HEK293 (cell line): ENCODE data around the gene SOX13.

Source experiments
- CTCF ChIA-PET: fragments of 350-600 bp; formaldehyde crosslinking; extraction: SDS; loops from one replicate; lab custom pipeline; 2021; ENCODE audit warnings: antibody characterized with exemption; lab: Yijun Ruan, JAX
- POLR2A ChIA-PET: fragments of 300-600 bp; formaldehyde crosslinking; extraction: SDS; loops from one replicate; lab custom pipeline; 2020; ENCODE audit warnings: antibody characterized with exemption, inconsistent platforms; lab: Yijun Ruan, JAX
- H3K27ac ChIP-seq: fragments of 200-500 bp; sonication (Bioruptor generic); 2 replicates; pipeline ENCODE4 v1.5.1; 2014; ENCODE audit warnings: low read depth, low read length, control low read depth, inconsistent platforms; ENCODE audit errors: extremely low read depth
- H3K36me3 ChIP-seq, 2 experiments: fragments of 200-500 bp in 1 of 2; sonication (Bioruptor generic) in 1 of 2; 1 replicate in 1 of 2; 2 replicates in 1 of 2; pipeline ENCODE4 v1.5.1; 2014 to 2017; ENCODE audit warnings: inconsistent platforms in 2 of 2, low read length in 2 of 2; ENCODE audit not compliant: control insufficient read depth in 2 of 2, insufficient read depth in 1 of 2
- H3K4me1 ChIP-seq: fragments of 200-500 bp; sonication (Bioruptor generic); 2 replicates; pipeline ENCODE4 v1.5.1; 2014; ENCODE audit warnings: mild to moderate bottlenecking, low read length, inconsistent platforms; ENCODE audit not compliant: control insufficient read depth, insufficient read depth
- H3K4me3 ChIP-seq: 2 replicates; pipeline ENCODE4 v1.5.1; 2011; ENCODE audit warnings: low read depth, mild to moderate bottlenecking, control low read depth, low read length, moderate library complexity
- H3K9me3 ChIP-seq: fragments of 200-500 bp; sonication (Bioruptor generic); 2 replicates; pipeline ENCODE4 v1.5.1; 2014; ENCODE audit warnings: low read depth, low read length, inconsistent platforms; ENCODE audit not compliant: control insufficient read depth, insufficient read depth
- EGR2 ChIP-seq: fragments of 450-650 bp; formaldehyde crosslinking; IDR thresholded peaks from 2 replicates; pipeline ENCODE4 v1.5.1; 2016; ENCODE audit warnings: low read depth, missing biosample characterization, missing genetic modification characterization
- GFI1B ChIP-seq: fragments of 450-650 bp; formaldehyde crosslinking; IDR thresholded peaks from 2 replicates; pipeline ENCODE4 v1.5.1; 2016; ENCODE audit warnings: missing biosample characterization, missing genetic modification characterization
- IKZF3 ChIP-seq: fragments of 450-650 bp; IDR thresholded peaks from 2 replicates; pipeline ENCODE4 v1.5.0; 2018; ENCODE audit warnings: missing biosample characterization, mild to moderate bottlenecking, missing genetic modification characterization, moderate library complexity
- MEIS1 ChIP-seq: sonication (generic); formaldehyde crosslinking; IDR thresholded peaks from 2 replicates; pipeline ENCODE4 v1.8.1; 2022; ENCODE audit warnings: missing genetic modification reagents, mild to moderate bottlenecking, borderline replicate concordance
- SP2 ChIP-seq: fragments of 450-650 bp; formaldehyde crosslinking; IDR thresholded peaks from 2 replicates; pipeline ENCODE4 v1.5.1; 2016; ENCODE audit warnings: missing biosample characterization, missing genetic modification characterization
- ZBTB17 ChIP-seq: fragments of 450-650 bp; formaldehyde crosslinking; IDR thresholded peaks from 2 replicates; pipeline ENCODE4 v1.5.1; 2016; ENCODE audit warnings: missing biosample characterization, missing genetic modification characterization
- ZBTB48 ChIP-seq: fragments of 450-650 bp; formaldehyde crosslinking; IDR thresholded peaks from 2 replicates; pipeline ENCODE4 v1.5.1; 2016; ENCODE audit warnings: missing biosample characterization, missing genetic modification characterization
- ZFP37 ChIP-seq: fragments of 450-650 bp; formaldehyde crosslinking; IDR thresholded peaks from 2 replicates; pipeline ENCODE4 v1.5.1; 2016; ENCODE audit warnings: missing biosample characterization, missing genetic modification characterization
- ZNF10 ChIP-seq: fragments of 450-650 bp; formaldehyde crosslinking; IDR thresholded peaks from 2 replicates; pipeline ENCODE4 v1.5.1; 2017; ENCODE audit warnings: missing biosample characterization, missing genetic modification characterization
- ZNF138 ChIP-seq: fragments of 450-650 bp; formaldehyde crosslinking; IDR thresholded peaks from 2 replicates; pipeline ENCODE4 v1.5.1; 2016; ENCODE audit warnings: missing biosample characterization, missing genetic modification characterization, borderline replicate concordance
- ZNF211 ChIP-seq: fragments of 450-650 bp; formaldehyde crosslinking; IDR thresholded peaks from 2 replicates; pipeline ENCODE4 v1.5.1; 2016; ENCODE audit warnings: low read depth, missing biosample characterization, missing genetic modification characterization
- ZNF248 ChIP-seq: fragments of 450-650 bp; formaldehyde crosslinking; IDR thresholded peaks from 2 replicates; pipeline ENCODE4 v1.5.1; 2017; ENCODE audit warnings: missing biosample characterization, missing genetic modification characterization
- ZNF302 ChIP-seq: fragments of 450-650 bp; formaldehyde crosslinking; IDR thresholded peaks from 2 replicates; pipeline ENCODE4 v1.5.1; 2016; ENCODE audit warnings: missing biosample characterization, missing genetic modification characterization, low read depth
- ZNF341 ChIP-seq: fragments of 450-650 bp; formaldehyde crosslinking; IDR thresholded peaks from 2 replicates; pipeline ENCODE4; 2016; ENCODE audit warnings: low read depth, missing biosample characterization, missing genetic modification characterization
- ZNF768 ChIP-seq: fragments of 450-650 bp; formaldehyde crosslinking; IDR thresholded peaks from 2 replicates; pipeline ENCODE4 v1.5.1; 2018; ENCODE audit warnings: missing biosample characterization, mild to moderate bottlenecking, missing genetic modification characterization
- ZNF777 ChIP-seq: fragments of 450-650 bp; formaldehyde crosslinking; IDR thresholded peaks from 2 replicates; pipeline ENCODE4 v1.5.1; 2017; ENCODE audit warnings: missing biosample characterization, missing genetic modification characterization, borderline replicate concordance
- ZXDB ChIP-seq: fragments of 450-650 bp; formaldehyde crosslinking; IDR thresholded peaks from 2 replicates; pipeline ENCODE4 v1.5.1; 2016; ENCODE audit warnings: missing biosample characterization, missing genetic modification characterization
- TF ChIP-seq, protein P1 (sequence below): fragments of 450-650 bp; formaldehyde crosslinking; IDR thresholded peaks from 2 replicates; pipeline ENCODE4 v1.5.1; 2016; ENCODE audit warnings: missing biosample characterization, missing genetic modification characterization
- TF ChIP-seq, protein P2 (sequence below): fragments of 450-650 bp; formaldehyde crosslinking; IDR thresholded peaks from 2 replicates; pipeline ENCODE4 v1.5.1; 2016; ENCODE audit warnings: missing biosample characterization, missing genetic modification characterization, borderline replicate concordance
- TF ChIP-seq, protein P3 (sequence below): fragments of 450-650 bp; formaldehyde crosslinking; IDR thresholded peaks from 2 replicates; pipeline ENCODE4 v1.5.1; 2016; ENCODE audit warnings: missing biosample characterization, missing genetic modification characterization, borderline replicate concordance
- TF ChIP-seq, protein P4 (sequence below): fragments of 450-650 bp; formaldehyde crosslinking; IDR thresholded peaks from 2 replicates; pipeline ENCODE4 v1.5.1; 2016; ENCODE audit warnings: missing biosample characterization, missing genetic modification characterization
- TF ChIP-seq, protein P5 (sequence below): fragments of 450-650 bp; formaldehyde crosslinking; conservative IDR thresholded peaks from 2 replicates; pipeline ENCODE4 v1.5.1; 2016; ENCODE audit warnings: low read depth, missing biosample characterization, missing genetic modification characterization

The SOX13 gene

DNA sequence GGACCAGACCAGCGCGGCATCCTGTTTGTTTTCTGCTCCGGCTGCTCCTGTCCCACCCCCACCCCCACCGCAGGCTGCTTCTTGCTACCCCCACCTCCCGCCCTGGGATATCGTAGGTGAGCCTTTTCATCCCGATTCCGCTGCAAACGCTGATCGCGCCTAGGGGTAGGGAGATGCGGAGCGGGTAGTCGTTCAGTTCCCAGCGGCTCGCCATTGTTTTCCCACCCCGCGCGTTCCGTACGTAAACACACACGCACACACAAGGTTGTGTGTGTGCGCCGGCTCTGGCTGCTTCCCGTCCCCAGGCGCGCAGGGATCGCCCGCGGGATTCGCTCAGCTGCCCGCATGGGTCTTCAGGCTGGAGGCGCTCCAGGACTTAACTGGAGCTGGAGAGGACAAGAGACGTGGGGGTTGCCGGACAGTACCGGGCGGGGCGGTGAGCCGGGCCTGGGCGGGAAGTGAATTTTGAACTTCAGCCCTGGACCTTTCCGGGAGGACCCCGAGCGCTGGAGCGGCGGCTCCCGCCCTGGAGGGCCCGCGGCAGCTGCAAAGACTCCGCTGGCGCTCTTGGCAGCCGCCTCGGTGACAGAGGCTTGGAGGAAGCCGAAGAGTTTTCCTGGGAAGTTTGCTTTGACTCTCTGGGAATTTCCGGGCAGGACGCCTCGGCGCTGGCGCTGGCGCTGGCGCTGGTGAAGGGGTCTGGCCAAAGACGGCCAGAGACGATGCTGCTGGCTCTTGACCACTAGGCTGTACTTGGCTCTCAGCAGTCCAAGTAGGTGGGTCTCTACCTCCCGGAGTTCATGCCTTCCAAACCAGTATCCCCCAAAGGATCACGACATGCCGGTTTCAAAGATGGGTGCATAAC, 1.6 kb downstream of the SOX13 start:
- peak overlapping the region; percentile 64 for H3K4me3 ChIP-seq
- POLR2A ChIA-PET, result interaction anchor here (0.6 to 1.4 kb wide), 6 partner anchors 12 to 165 kb away, joined by 3 to 5 read pairs (median 4); no protein-coding TSS in a partner anchor
- H3K27ac ChIP-seq, result peak overlapping the region; percentile 30; the same call in 1 of the 2 replicates
- H3K9me3 ChIP-seq, result no peaks in the 10 kb centered on the region
- peaks cover 7% of the 10 kb centered on the region for H3K4me1 ChIP-seq
- no peaks in the 10 kb centered on the region for H3K36me3 ChIP-seq
- CTCF ChIA-PET, result interaction anchor here (2.0 to 2.8 kb wide), 2 partner anchors 54 to 203 kb away, joined by 10 to 11 read pairs; no protein-coding TSS in a partner anchor
- TF ChIP-seq GFI1B (no peak), MEIS1 (CRISPR knock-in tag) (no peak), ZNF768 (tag by site-specific recombination) (no peak), ZNF248 (tag by site-specific recombination) (no peak), ZXDB (tag by site-specific recombination) (peak; percentile 41; the same call in 1 of the 2 replicates), SP2 (peak; percentile 45), ZBTB17 (tag by site-specific recombination) (0 out of 2 replicates have a peak, but pooled peaks have one; percentile 32), ZFP37 (tag by site-specific recombination) (peak; percentile 49; the same call in 1 of the 2 replicates), ZNF777 (tag by site-specific recombination) (no peak), ZNF302 (tag by site-specific recombination) (no peak), ZNF10 (tag by site-specific recombination) (no peak), ZNF341 (tag by site-specific recombination) (peak; percentile 70), ZNF138 (tag by site-specific recombination) (no peak), ZBTB48 (tag by site-specific recombination) (peak; percentile 51; the same call in 1 of the 2 replicates), EGR2 (tag by site-specific recombination) (no peak), ZNF211 (tag by site-specific recombination) (no peak), IKZF3 (tag by site-specific recombination) (peak; percentile 85)
- TF ChIP-seq, protein P1, sequence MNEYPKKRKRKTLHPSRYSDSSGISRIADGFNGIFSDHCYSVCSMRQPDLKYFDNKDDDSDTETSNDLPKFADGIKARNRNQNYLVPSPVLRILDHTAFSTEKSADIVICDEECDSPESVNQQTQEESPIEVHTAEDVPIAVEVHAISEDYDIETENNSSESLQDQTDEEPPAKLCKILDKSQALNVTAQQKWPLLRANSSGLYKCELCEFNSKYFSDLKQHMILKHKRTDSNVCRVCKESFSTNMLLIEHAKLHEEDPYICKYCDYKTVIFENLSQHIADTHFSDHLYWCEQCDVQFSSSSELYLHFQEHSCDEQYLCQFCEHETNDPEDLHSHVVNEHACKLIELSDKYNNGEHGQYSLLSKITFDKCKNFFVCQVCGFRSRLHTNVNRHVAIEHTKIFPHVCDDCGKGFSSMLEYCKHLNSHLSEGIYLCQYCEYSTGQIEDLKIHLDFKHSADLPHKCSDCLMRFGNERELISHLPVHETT, result no peak
- TF ChIP-seq, protein P2, sequence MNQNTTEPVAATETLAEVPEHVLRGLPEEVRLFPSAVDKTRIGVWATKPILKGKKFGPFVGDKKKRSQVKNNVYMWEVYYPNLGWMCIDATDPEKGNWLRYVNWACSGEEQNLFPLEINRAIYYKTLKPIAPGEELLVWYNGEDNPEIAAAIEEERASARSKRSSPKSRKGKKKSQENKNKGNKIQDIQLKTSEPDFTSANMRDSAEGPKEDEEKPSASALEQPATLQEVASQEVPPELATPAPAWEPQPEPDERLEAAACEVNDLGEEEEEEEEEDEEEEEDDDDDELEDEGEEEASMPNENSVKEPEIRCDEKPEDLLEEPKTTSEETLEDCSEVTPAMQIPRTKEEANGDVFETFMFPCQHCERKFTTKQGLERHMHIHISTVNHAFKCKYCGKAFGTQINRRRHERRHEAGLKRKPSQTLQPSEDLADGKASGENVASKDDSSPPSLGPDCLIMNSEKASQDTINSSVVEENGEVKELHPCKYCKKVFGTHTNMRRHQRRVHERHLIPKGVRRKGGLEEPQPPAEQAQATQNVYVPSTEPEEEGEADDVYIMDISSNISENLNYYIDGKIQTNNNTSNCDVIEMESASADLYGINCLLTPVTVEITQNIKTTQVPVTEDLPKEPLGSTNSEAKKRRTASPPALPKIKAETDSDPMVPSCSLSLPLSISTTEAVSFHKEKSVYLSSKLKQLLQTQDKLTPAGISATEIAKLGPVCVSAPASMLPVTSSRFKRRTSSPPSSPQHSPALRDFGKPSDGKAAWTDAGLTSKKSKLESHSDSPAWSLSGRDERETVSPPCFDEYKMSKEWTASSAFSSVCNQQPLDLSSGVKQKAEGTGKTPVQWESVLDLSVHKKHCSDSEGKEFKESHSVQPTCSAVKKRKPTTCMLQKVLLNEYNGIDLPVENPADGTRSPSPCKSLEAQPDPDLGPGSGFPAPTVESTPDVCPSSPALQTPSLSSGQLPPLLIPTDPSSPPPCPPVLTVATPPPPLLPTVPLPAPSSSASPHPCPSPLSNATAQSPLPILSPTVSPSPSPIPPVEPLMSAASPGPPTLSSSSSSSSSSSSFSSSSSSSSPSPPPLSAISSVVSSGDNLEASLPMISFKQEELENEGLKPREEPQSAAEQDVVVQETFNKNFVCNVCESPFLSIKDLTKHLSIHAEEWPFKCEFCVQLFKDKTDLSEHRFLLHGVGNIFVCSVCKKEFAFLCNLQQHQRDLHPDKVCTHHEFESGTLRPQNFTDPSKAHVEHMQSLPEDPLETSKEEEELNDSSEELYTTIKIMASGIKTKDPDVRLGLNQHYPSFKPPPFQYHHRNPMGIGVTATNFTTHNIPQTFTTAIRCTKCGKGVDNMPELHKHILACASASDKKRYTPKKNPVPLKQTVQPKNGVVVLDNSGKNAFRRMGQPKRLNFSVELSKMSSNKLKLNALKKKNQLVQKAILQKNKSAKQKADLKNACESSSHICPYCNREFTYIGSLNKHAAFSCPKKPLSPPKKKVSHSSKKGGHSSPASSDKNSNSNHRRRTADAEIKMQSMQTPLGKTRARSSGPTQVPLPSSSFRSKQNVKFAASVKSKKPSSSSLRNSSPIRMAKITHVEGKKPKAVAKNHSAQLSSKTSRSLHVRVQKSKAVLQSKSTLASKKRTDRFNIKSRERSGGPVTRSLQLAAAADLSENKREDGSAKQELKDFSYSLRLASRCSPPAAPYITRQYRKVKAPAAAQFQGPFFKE (tag by site-specific recombination), result no peak
- TF ChIP-seq, protein P3, sequence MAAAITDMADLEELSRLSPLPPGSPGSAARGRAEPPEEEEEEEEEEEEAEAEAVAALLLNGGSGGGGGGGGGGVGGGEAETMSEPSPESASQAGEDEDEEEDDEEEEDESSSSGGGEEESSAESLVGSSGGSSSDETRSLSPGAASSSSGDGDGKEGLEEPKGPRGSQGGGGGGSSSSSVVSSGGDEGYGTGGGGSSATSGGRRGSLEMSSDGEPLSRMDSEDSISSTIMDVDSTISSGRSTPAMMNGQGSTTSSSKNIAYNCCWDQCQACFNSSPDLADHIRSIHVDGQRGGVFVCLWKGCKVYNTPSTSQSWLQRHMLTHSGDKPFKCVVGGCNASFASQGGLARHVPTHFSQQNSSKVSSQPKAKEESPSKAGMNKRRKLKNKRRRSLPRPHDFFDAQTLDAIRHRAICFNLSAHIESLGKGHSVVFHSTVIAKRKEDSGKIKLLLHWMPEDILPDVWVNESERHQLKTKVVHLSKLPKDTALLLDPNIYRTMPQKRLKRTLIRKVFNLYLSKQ (tag by site-specific recombination), result no peak
- TF ChIP-seq, protein P4, sequence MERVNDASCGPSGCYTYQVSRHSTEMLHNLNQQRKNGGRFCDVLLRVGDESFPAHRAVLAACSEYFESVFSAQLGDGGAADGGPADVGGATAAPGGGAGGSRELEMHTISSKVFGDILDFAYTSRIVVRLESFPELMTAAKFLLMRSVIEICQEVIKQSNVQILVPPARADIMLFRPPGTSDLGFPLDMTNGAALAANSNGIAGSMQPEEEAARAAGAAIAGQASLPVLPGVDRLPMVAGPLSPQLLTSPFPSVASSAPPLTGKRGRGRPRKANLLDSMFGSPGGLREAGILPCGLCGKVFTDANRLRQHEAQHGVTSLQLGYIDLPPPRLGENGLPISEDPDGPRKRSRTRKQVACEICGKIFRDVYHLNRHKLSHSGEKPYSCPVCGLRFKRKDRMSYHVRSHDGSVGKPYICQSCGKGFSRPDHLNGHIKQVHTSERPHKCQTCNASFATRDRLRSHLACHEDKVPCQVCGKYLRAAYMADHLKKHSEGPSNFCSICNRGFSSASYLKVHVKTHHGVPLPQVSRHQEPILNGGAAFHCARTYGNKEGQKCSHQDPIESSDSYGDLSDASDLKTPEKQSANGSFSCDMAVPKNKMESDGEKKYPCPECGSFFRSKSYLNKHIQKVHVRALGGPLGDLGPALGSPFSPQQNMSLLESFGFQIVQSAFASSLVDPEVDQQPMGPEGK (tag by site-specific recombination), result no peak; the same call in 1 of the 2 replicates
- TF ChIP-seq, protein P5, sequence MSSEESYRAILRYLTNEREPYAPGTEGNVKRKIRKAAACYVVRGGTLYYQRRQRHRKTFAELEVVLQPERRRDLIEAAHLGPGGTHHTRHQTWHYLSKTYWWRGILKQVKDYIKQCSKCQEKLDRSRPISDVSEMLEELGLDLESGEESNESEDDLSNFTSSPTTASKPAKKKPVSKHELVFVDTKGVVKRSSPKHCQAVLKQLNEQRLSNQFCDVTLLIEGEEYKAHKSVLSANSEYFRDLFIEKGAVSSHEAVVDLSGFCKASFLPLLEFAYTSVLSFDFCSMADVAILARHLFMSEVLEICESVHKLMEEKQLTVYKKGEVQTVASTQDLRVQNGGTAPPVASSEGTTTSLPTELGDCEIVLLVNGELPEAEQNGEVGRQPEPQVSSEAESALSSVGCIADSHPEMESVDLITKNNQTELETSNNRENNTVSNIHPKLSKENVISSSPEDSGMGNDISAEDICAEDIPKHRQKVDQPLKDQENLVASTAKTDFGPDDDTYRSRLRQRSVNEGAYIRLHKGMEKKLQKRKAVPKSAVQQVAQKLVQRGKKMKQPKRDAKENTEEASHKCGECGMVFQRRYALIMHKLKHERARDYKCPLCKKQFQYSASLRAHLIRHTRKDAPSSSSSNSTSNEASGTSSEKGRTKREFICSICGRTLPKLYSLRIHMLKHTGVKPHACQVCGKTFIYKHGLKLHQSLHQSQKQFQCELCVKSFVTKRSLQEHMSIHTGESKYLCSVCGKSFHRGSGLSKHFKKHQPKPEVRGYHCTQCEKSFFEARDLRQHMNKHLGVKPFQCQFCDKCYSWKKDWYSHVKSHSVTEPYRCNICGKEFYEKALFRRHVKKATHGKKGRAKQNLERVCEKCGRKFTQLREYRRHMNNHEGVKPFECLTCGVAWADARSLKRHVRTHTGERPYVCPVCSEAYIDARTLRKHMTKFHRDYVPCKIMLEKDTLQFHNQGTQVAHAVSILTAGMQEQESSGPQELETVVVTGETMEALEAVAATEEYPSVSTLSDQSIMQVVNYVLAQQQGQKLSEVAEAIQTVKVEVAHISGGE (tag by site-specific recombination), result peak; percentile 31; the same call in 1 of the 2 replicates
